H1 (cell line): ENCODE measurements around the gene PAK5.

Experiments used
- CEBPB ChIP-seq: IDR thresholded peaks from 2 replicates; pipeline ENCODE4 v1.6.1; 2012; ENCODE audit warnings: low read depth, low read length
- CHD1 ChIP-seq: IDR thresholded peaks from 2 replicates; pipeline ENCODE4 v1.6.1; 2012; ENCODE audit warnings: low read depth, low read length, improper control_type of control experiment
- EP300 ChIP-seq, 2 experiments: IDR thresholded peaks; 1 replicate in 1 of 2; 2 replicates in 1 of 2; pipeline ENCODE4 v1.6.1; 2011 to 2012; ENCODE audit warnings: low read depth in 2 of 2, low read length in 2 of 2, mild to moderate bottlenecking in 2 of 2, borderline replicate concordance in 1 of 2, inconsistent platforms in 1 of 2, moderate library complexity in 1 of 2
- RAD21 ChIP-seq, 2 experiments: IDR thresholded peaks in 1 of 2; conservative IDR thresholded peaks in 1 of 2; 2 replicates each; pipeline ENCODE4 v1.6.1; 2011; ENCODE audit warnings: low read depth in 2 of 2, low read length in 2 of 2, improper control_type of control experiment in 1 of 2, inconsistent platforms in 1 of 2, mild to moderate bottlenecking in 1 of 2, moderate library complexity in 1 of 2
- SP1 ChIP-seq: IDR thresholded peaks from 2 replicates; pipeline ENCODE4 v1.6.1; 2011; ENCODE audit warnings: low read depth, low read length
- TAF1 ChIP-seq: IDR thresholded peaks from 2 replicates; pipeline ENCODE4 v1.6.1; 2011; ENCODE audit warnings: mild to moderate bottlenecking, low read depth, low read length
- TF ChIP-seq, protein P1 (sequence below): IDR thresholded peaks from 2 replicates; pipeline ENCODE4 v1.6.1; 2011; ENCODE audit warnings: low read length, improper control_type of control experiment
- TF ChIP-seq, protein P2 (sequence below), 3 experiments: IDR thresholded peaks; 1 replicate in 2 of 3; 2 replicates in 1 of 3; pipeline versions ENCODE4 v1.5.1 to v1.6.1; 2011; ENCODE audit warnings: low read length in 3 of 3, mild to moderate bottlenecking in 3 of 3, inconsistent platforms in 2 of 3, low read depth in 1 of 3, moderate library complexity in 1 of 3; ENCODE audit not compliant: insufficient read depth in 1 of 3; ENCODE audit errors: control extremely low read depth in 1 of 3
- TF ChIP-seq, protein P3 (sequence below): IDR thresholded peaks from 2 replicates; pipeline ENCODE4 v1.6.1; 2012; ENCODE audit warnings: inconsistent platforms

DNA sequence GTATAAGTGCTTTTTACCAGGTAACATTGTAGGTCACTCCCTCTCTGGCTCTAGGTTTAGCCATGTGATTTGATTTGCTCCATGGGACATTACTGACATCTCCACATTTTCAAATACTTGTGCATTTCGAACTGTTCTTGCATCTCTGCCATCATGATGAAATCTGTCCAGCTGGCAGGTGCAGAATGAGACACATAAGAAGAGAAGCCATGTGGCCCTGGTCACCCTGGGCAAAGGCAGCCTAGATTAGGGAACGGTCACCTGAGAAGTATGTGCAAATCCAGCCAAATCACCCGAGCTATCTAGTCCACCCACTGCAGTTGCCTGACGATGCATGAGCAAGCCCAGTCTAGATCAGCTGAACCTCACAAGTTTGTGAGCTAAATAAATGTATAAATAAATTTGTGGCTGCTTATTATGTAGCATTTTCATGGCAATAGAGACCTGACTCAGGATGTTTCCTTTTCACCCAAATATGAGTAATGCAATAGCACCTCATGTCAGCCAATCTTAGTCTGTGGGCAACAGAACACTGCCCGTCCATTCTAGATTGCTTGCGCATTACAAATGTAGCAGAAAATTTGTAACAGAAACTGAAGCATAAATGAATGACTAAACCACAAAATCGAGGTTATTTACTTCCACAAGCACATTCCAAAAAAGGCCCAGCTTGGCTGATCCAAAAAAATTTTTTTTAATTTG lies 115.2 kb downstream of the PAK5 start:
- TF ChIP-seq, protein P1, sequence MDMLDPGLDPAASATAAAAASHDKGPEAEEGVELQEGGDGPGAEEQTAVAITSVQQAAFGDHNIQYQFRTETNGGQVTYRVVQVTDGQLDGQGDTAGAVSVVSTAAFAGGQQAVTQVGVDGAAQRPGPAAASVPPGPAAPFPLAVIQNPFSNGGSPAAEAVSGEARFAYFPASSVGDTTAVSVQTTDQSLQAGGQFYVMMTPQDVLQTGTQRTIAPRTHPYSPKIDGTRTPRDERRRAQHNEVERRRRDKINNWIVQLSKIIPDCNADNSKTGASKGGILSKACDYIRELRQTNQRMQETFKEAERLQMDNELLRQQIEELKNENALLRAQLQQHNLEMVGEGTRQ: no peak
- TF ChIP-seq TAF1 (no peak), EP300 (IDR thresholded peaks at IDR 0.05; ENCODE audit: borderline replicate concordance in 1 of 2, low read depth in 2 of 2, low read length in 2 of 2) (no peak), CEBPB (no peak), RAD21 (IDR thresholded peaks at IDR 0.05 in 1 of 2, conservative IDR thresholded peaks at IDR 0.05 in 1 of 2; ENCODE audit: low read depth in 2 of 2, low read length in 2 of 2) (no peak), CHD1 (no peak), SP1 (no peak)
- TF ChIP-seq, protein P2, sequence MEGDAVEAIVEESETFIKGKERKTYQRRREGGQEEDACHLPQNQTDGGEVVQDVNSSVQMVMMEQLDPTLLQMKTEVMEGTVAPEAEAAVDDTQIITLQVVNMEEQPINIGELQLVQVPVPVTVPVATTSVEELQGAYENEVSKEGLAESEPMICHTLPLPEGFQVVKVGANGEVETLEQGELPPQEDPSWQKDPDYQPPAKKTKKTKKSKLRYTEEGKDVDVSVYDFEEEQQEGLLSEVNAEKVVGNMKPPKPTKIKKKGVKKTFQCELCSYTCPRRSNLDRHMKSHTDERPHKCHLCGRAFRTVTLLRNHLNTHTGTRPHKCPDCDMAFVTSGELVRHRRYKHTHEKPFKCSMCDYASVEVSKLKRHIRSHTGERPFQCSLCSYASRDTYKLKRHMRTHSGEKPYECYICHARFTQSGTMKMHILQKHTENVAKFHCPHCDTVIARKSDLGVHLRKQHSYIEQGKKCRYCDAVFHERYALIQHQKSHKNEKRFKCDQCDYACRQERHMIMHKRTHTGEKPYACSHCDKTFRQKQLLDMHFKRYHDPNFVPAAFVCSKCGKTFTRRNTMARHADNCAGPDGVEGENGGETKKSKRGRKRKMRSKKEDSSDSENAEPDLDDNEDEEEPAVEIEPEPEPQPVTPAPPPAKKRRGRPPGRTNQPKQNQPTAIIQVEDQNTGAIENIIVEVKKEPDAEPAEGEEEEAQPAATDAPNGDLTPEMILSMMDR (IDR thresholded peaks at IDR 0.05; ENCODE audit: control extremely low read depth in 1 of 3, insufficient read depth in 1 of 3, low read depth in 1 of 3, low read length in 3 of 3): no peak
- TF ChIP-seq, protein P3, sequence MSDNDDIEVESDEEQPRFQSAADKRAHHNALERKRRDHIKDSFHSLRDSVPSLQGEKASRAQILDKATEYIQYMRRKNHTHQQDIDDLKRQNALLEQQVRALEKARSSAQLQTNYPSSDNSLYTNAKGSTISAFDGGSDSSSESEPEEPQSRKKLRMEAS: no peak
